SK-N-MC (cell line): Measurements from ENCODE around the gene PCBP3.

Source experiments
- EZH2 ChIP-seq: fragments of 200-600 bp; sonication (generic); IDR thresholded peaks from one replicate; pipeline ENCODE4 v1.6.1; 2017; ENCODE audit warnings: antibody characterized with exemption
- POLR2AphosphoS5 ChIP-seq: IDR thresholded peaks from 2 replicates; pipeline ENCODE4 v1.6.1; 2012; ENCODE audit warnings: mild to moderate bottlenecking, low read depth, low read length, borderline replicate concordance

DNA sequence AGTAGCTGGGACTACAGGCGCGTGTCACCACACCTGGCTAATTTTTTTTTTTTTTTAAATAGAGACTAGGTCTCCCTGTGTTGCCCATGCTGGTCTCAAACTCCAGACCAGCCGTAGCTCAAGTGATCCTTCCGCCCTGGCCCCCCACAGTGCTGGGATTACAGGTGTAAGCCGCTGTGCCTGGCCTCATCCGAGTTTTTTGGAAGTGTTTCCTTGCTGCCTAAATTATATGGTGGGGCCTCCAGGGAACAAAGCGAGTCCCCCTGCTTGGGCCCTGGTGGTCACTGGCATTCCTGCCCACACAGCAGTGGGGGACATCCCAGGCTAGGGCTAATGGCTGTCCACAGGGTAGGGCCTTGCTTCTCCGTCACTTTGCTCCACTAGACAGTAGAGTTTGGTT is 143.8 kb downstream of the PCBP3 start:
- no peak for TF ChIP-seq EZH2
- no peak for TF ChIP-seq POLR2AphosphoS5
